Thoracic aorta (tissue), 2 donors: ENCODE data around the gene SUN1. TPM values are rescaled to one million over a fixed set of nuclear protein-coding genes. Genes with fewer than 3 reads are reported as not detected.

Experiments used
- ATAC-seq: fragments of 150-250 bp; one replicate; pipeline ENCODE4 v1.8.0; 2017; ENCODE audit warnings: low read depth; ENCODE audit not compliant: insufficient number of reproducible peaks, low FRiP score
- DNase-seq: peaks from one replicate; pipeline ENCODE4 v3.0.0-alpha.2; 2020; ENCODE audit warnings: low spot score
- H3K27ac ChIP-seq, 2 donors: fragments of 200-600 bp; sonication (generic); 1 replicate in 1 of 2; 2 replicates in 1 of 2; pipeline ENCODE4 v1.5.1; 2016; ENCODE audit warnings: mild to moderate bottlenecking in 2 of 2, moderate library complexity in 2 of 2
- H3K27me3 ChIP-seq: fragments of 200-600 bp; sonication (generic); replicated peaks from 2 replicates; pipeline ENCODE4 v1.6.0; 2016; ENCODE audit warnings: mild to moderate bottlenecking; ENCODE audit not compliant: insufficient read depth
- H3K36me3 ChIP-seq: fragments of 200-600 bp; sonication (generic); one replicate; pipeline ENCODE4 v1.5.1; 2016
- H3K4me1 ChIP-seq, 2 donors: fragments of 200-600 bp; sonication (generic); 1 replicate in 1 of 2; 2 replicates in 1 of 2; pipeline versions ENCODE4 v1.5.1 to v1.6.0; 2016; ENCODE audit warnings: low read depth in 2 of 2, mild to moderate bottlenecking in 1 of 2; ENCODE audit not compliant: control insufficient read depth in 1 of 2
- H3K4me3 ChIP-seq: fragments of 200-600 bp; sonication (generic); 2 replicates; pipeline ENCODE4 v1.5.1; 2016; ENCODE audit warnings: mild to moderate bottlenecking
- H3K9me3 ChIP-seq: fragments of 200-600 bp; sonication (generic); 2 replicates; pipeline ENCODE4 v1.5.1; 2016
- total RNA-seq, 2 donors: library from RNA; depleted of rRNA; stranded (reverse); fragments of >200 nt; gene quantifications; one replicate each; pipeline versions ENCODE4 v1.1.0 to v1.2.3, GENCODE V29; 2016
- TF ChIP-seq, protein P1 (sequence below): fragments of 200-600 bp; sonication (generic); IDR thresholded peaks from one replicate; pipeline ENCODE4 v1.5.1; 2019; ENCODE audit warnings: antibody characterized with exemption

Gene SUN1
- total RNA-seq, 2 donors from 2014 or later = 205 to 319 TPM

DNA sequence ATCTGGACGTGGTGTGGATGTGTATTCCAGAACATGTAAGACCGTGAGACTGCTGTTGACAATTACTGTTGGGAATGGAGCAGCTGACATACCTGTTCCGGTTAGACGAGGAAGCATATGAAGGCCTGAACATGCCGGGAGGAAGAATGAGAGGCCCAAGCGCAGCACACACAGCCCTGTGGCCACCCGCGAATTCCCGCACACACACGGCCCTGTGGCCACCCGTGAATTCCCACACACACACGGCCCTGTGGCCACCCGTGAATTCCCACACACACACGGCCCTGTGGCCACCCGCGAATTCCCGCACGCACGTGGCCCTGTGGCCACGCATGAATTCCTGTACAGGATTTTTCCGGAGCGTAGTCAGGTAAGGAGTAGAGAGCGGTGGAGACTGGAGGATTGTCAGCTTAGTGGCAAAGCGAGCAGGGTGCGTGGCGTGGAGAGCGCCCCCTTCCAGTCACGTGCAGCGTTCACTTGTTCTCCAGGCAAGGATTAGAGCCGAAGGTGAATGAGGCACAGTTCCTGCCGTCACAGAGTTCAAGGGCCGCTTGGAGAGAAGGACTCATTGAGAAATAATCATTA, 9.5 kb upstream of the SUN1 start:
- TF ChIP-seq, protein P1, sequence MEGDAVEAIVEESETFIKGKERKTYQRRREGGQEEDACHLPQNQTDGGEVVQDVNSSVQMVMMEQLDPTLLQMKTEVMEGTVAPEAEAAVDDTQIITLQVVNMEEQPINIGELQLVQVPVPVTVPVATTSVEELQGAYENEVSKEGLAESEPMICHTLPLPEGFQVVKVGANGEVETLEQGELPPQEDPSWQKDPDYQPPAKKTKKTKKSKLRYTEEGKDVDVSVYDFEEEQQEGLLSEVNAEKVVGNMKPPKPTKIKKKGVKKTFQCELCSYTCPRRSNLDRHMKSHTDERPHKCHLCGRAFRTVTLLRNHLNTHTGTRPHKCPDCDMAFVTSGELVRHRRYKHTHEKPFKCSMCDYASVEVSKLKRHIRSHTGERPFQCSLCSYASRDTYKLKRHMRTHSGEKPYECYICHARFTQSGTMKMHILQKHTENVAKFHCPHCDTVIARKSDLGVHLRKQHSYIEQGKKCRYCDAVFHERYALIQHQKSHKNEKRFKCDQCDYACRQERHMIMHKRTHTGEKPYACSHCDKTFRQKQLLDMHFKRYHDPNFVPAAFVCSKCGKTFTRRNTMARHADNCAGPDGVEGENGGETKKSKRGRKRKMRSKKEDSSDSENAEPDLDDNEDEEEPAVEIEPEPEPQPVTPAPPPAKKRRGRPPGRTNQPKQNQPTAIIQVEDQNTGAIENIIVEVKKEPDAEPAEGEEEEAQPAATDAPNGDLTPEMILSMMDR = no peak
- DNase-seq (no peak), ATAC-seq (no peak)
- Histone ChIP-seq H3K9me3 (no peaks in the 10 kb centered on the region), H3K27me3 (no peaks in the 10 kb centered on the region), H3K36me3 (no peaks in the 10 kb centered on the region), H3K27ac (peak overlapping the region in 1 of 2 donors; percentile 27), H3K4me1 (peaks cover 46 to 87% of the 10 kb centered on the region in 2 donors), H3K4me3 (no peak overlapping the region)

DNA sequence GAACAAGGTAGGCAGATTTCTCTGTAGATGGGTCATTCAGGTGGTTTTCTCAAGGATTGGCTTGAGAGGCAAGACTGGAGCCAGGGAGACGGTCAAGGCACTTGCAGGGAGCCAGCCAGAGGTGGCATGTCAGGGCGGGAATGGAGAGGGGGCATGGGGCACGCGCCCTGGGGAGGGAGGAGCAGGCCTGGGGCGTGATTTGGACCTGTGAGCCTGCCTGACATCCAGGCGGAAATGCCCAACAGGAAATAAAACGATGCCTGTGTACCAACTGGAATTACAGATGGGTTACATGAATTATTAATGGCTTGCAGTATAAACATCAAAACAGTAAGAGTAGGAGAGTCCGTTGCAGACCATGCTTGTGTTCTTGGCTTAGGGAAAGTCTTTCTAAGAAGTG, 8.6 kb upstream of the SUN1 start:
- ATAC-seq = no peak
- TF ChIP-seq, protein P1 = no peak
- peak overlapping the region in 1 of 2 donors; percentile 27 for H3K27ac ChIP-seq

DNA sequence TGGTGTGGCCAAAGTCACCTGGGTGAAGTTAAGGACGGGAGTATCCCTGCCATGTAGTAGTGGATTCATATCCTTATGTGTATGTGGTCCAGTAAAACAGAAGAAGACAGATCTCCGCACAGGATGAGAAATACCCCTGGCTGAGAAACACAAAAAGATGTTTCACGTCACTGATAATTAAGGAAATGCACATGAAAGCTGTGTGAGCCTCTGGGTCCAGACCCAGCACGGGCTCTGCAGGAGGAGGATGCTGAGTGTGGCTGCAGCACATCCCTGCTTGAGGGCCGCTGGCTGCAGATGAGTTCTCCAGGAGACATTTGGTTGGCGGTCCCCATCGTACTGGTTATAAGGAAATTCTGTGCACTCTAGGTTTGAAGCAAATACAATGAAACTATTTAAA, 8.2 kb upstream of the SUN1 start:
- Histone ChIP-seq H3K4me1 (peaks cover 51 to 88% of the 10 kb centered on the region in 2 donors), H3K27me3 (no peaks in the 10 kb centered on the region), H3K27ac (peak overlapping the region in 1 of 2 donors; percentile 73), H3K4me3 (no peak overlapping the region), H3K36me3 (no peaks in the 10 kb centered on the region), H3K9me3 (no peaks in the 10 kb centered on the region)
- TF ChIP-seq, protein P1 = no peak
- DNase-seq (no peak), ATAC-seq (no peak)

More for the DNA sequence above, 8.6 kb upstream of the SUN1 start:
- Histone ChIP-seq H3K9me3 (no peaks in the 10 kb centered on the region), H3K36me3 (no peaks in the 10 kb centered on the region), H3K4me1 (peaks cover 46 to 84% of the 10 kb centered on the region in 2 donors), H3K27me3 (no peaks in the 10 kb centered on the region), H3K4me3 (no peak overlapping the region)
- no peak for DNase-seq

DNA sequence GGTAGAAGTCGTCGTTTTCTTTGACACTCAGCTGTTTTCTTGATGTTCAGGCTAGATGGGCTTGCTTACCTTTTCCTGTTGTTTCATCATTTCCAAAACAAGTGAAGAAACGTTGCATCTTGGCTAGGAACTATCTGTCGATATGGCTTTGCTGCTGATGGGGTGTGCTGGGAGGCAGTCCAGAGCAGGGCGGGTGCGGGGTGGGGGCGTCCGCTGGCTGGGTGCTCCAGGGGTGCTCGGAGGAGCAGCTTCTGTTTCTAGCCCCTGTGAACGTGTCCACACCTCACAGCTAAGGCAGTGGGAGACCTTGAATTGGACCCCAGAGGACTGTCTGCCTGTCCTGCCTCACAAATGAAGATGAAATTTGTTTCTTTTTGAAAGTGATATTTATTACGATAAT, 7.6 kb upstream of the SUN1 start:
- H3K4me1 ChIP-seq = peaks cover 54 to 88% of the 10 kb centered on the region in 2 donors
- TF ChIP-seq, protein P1 = no peak
- H3K27ac ChIP-seq = peak overlapping the region in 1 of 2 donors; percentile 73
- no peaks in the 10 kb centered on the region for H3K9me3 ChIP-seq
- peak overlapping the region; percentile 30 for H3K4me3 ChIP-seq
- H3K27me3 ChIP-seq = no peaks in the 10 kb centered on the region
- DNase-seq (no peak), ATAC-seq (no peak)
- no peaks in the 10 kb centered on the region for H3K36me3 ChIP-seq

DNA sequence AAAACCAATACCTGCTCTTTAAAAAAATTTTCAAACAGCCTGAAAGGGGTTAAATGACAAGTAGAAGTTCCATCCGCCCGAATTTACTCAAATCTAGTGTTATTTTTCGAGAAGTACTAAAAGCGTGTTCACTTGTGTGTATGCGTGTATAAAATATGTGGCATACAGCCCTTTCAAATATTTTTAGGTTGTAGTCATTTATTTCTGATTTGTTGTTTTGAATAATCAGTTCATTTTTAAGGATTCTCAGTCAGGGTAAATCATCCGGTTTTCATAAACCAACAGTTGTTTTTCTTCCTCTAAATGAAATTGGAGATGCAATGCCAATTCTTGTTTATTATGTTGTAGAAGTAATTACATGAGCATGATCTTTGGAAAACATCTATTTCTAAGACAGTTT, 6.9 kb upstream of the SUN1 start:
- Histone ChIP-seq H3K27ac (peak overlapping the region; percentile 53 to 73), H3K27me3 (no peaks in the 10 kb centered on the region), H3K4me1 (peaks cover 60 to 86% of the 10 kb centered on the region in 2 donors), H3K9me3 (no peaks in the 10 kb centered on the region), H3K4me3 (peak overlapping the region; percentile 30), H3K36me3 (no peaks in the 10 kb centered on the region)
- no peak for ATAC-seq
- TF ChIP-seq, protein P1 = no peak
- DNase-seq = no peak
